Adrenal gland (tissue), 12 donors: ENCODE data around the gene ADAM33. TPM values are rescaled to one million over a fixed set of nuclear protein-coding genes. Genes with fewer than 3 reads are reported as not detected.
A peak's percentile ranks its signal among the peaks of the same experiment; 100 is the strongest.

Experiments used
- DNase-seq, 7 donors: peaks; one replicate each; pipeline ENCODE4 v3.0.0-alpha.2; 2019 to 2020
- H3K27ac ChIP-seq, 5 donors: fragments of 200-600 bp; sonication (generic) in 4 of 5; 1 replicate in 3 of 5; 2 replicates in 2 of 5; pipeline versions ENCODE4 v1.5.1 to v1.8.0; 2016 to 2020; ENCODE audit warnings: mild to moderate bottlenecking in 1 of 5
- H3K27me3 ChIP-seq: fragments of 200-600 bp; 2 replicates; pipeline ENCODE4 v1.8.0; 2021
- H3K36me3 ChIP-seq, 2 donors: fragments of 200-600 bp; replicated peaks in 1 of 2; 1 replicate in 1 of 2; 2 replicates in 1 of 2; pipeline versions ENCODE4 v1.5.1 to v1.8.0; 2018 to 2022
- H3K4me1 ChIP-seq, 2 donors: fragments of 200-600 bp; replicated peaks in 1 of 2; 1 replicate in 1 of 2; 2 replicates in 1 of 2; pipeline versions ENCODE4 v1.5.1 to v1.8.0; 2018 to 2021
- H3K4me3 ChIP-seq, 4 donors: fragments of 200-600 bp; sonication (generic) in 3 of 4; one replicate each; pipeline ENCODE4 v1.5.1; 2016 to 2018
- H3K9me3 ChIP-seq, 3 donors: fragments of 200-600 bp; sonication (generic) in 1 of 3; replicated peaks in 1 of 3; 1 replicate in 2 of 3; 2 replicates in 1 of 3; pipeline versions ENCODE4 v1.5.1 to v1.8.0; 2016 to 2021
- POLR2A ChIP-seq, 2 donors: fragments of 450-650 bp; IDR thresholded peaks; one replicate each; pipeline ENCODE4 v1.6.1; 2017; ENCODE audit warnings: antibody characterized with exemption in 2 of 2, mild to moderate bottlenecking in 2 of 2, moderate library complexity in 1 of 2
- WGBS, 4 donors: extraction: QIAGEN DNeasy Blood & Tissue Kit in 2 of 4; methylation state at CpG; one replicate each; pipeline versions ENCODE4 v1.1.5 to v1.1.7; 2013 to 2017; 5-methylcytosine and 5-hydroxymethylcytosine counted together
- intact Hi-C, 2 donors: fragments of 100-400 bp; cut with DNase I; formaldehyde crosslinking; loops; one replicate each; pipeline versions ENCODE4 v1.14.1 to v1.15.0; 2022 to 2023
- polyA plus RNA-seq, 3 donors: library from polyadenylated mRNA; stranded (reverse); fragments of 200-250 nt in 2 of 3; fragments of 350-450 nt in 1 of 3; fragmentation: Illumina TruSeq in 1 of 3; extraction: RNeasy Lipid Tissue Mini Kit (QIAGEN cat#74804) in 1 of 3; gene quantifications; one replicate each; pipeline ENCODE4 v1.2.3, GENCODE V29; 2013 to 2014
- total RNA-seq, 9 donors: library from RNA; depleted of rRNA in 4 of 9; stranded (reverse); fragments of >200 nt in 4 of 9; fragments of 120-200 nt in 1 of 9; fragmentation: NEBNext Ultra II Directional in 1 of 9; extraction: Animal tissue kit (Norgen Biotek cat#: 25700) in 1 of 9; gene quantifications; one replicate each; pipeline versions ENCODE4 v1.1.0 to v1.2.4, GENCODE V29; 2013 to 2023
- TF ChIP-seq, protein P1 (sequence below), 6 experiments: fragments of 450-650 bp in 4 of 6; fragments of 200-600 bp in 2 of 6; sonication (generic) in 1 of 6; IDR thresholded peaks; 1 replicate in 5 of 6; 2 replicates in 1 of 6; pipeline versions ENCODE4 v1.5.1 to v1.8.0; 2016 to 2021; ENCODE audit warnings: antibody characterized with exemption in 6 of 6, mild to moderate bottlenecking in 2 of 6, moderate library complexity in 1 of 6
- donor health status: healthy with polysubstance abuse.
- donor health status: Bipolar disorder and iron deficiency.
- donor health status: DM: yes; HTN: yes; CAD: no.
- donor health status: DM: no; HTN: no; CAD: no.
- donor health status: DM: no; HTN: no; CAD: no.
- donor health status: DM: yes; HTN: yes; CAD: no.

The ADAM33 gene
- total and polyA plus RNA-seq, 12 donors: 0.42 to 65.0 (median 2.0) TPM

DNA sequence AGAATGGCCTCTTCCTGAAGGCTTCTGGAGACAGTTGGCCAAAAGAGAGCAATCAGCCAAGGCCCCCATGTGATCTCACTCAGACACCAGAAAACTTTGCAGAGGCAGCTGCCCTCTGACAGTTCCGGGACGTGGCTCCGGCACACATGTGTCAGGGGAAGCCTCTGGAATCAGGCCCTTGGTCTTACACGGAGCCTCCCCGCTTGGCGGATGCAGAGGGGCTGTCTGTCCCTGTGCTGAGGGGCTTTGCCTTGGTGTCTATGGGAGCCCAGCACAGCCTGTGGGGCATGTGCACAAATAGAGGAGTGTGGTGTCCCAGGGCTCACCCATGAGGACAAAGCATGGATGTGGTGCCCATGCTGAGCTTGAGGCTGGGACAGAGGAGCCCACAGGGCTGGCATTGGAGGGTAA, 16.8 kb upstream of the ADAM33 start:
- Histone ChIP-seq H3K36me3 (no peaks in the 10 kb centered on the region), H3K27ac (no peak overlapping the region), H3K9me3 (no peaks in the 10 kb centered on the region), H3K4me1 (no peaks in the 10 kb centered on the region), H3K27me3 (no peaks in the 10 kb centered on the region), H3K4me3 (no peak overlapping the region)
- no peak for TF ChIP-seq POLR2A (IDR thresholded peaks at IDR 0.05)
- TF ChIP-seq, protein P1, sequence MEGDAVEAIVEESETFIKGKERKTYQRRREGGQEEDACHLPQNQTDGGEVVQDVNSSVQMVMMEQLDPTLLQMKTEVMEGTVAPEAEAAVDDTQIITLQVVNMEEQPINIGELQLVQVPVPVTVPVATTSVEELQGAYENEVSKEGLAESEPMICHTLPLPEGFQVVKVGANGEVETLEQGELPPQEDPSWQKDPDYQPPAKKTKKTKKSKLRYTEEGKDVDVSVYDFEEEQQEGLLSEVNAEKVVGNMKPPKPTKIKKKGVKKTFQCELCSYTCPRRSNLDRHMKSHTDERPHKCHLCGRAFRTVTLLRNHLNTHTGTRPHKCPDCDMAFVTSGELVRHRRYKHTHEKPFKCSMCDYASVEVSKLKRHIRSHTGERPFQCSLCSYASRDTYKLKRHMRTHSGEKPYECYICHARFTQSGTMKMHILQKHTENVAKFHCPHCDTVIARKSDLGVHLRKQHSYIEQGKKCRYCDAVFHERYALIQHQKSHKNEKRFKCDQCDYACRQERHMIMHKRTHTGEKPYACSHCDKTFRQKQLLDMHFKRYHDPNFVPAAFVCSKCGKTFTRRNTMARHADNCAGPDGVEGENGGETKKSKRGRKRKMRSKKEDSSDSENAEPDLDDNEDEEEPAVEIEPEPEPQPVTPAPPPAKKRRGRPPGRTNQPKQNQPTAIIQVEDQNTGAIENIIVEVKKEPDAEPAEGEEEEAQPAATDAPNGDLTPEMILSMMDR (IDR thresholded peaks at IDR 0.05): no peak
- DNase-seq: peak in 1 of 7 donors; percentile 13
- 75 to 85% (median 82%) methylated on average over 1 to 6 of the region's 6 CpGs for WGBS, 4 donors
- intact Hi-C loops: no loop called here

DNA sequence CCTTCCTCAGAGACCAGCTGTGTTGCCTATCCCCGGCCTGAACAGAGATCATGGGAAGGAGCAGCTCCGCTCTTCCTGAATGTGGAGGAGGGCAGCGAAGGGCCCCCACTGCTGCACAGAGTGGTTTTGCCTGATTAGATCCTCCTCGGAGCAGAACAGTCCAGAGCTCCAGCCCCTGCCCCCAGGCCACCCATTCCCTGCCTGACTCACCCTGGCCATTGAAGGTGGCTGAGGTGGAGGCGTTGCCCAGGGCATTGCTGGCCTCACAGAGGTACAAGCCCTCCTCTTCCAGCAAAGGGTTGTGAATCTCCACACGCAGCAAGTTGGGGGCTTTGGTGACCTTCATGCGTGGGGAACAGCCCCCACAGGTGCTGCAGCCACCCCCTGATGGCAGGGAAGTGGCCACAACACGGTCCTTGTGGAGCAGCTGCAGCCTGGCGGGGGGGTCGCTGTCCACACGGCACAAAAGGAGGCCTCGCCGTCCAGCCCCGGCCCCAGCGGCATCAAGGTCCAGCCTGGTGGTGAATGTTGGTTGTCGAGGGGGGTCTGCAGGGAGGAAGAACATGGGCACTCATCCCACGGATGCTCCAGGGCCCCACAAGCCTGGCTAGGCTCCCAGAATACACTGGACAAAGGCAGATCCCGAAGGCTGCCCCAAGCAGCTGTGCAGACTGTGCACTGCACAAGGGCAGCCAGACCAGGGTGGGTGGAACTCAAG, 15.9 kb upstream of the ADAM33 start:
- 71 to 81% (median 76%) methylated on average over 9 to 18 of the region's 18 CpGs for WGBS, 4 donors
- intact Hi-C loops: no loop called here
- Histone ChIP-seq H3K27ac (no peak overlapping the region), H3K4me1 (no peaks in the 10 kb centered on the region), H3K4me3 (no peak overlapping the region), H3K27me3 (no peaks in the 10 kb centered on the region), H3K9me3 (no peaks in the 10 kb centered on the region), H3K36me3 (no peaks in the 10 kb centered on the region)
- no peak for DNase-seq
- TF ChIP-seq, protein P1 (IDR thresholded peaks at IDR 0.05): no peak
- TF ChIP-seq POLR2A (IDR thresholded peaks at IDR 0.05): no peak

GRCh38 chr20:3696745-3697587, 15.2 kb upstream of the ADAM33 start:
- no peaks in the 10 kb centered on the region for H3K27me3 ChIP-seq
- 75 to 92% (median 85%) methylated on average over 5 to 15 of the region's 15 CpGs for WGBS, 4 donors
- H3K27ac ChIP-seq: no peak overlapping the region
- H3K4me1 ChIP-seq: no peaks in the 10 kb centered on the region
- no peak overlapping the region for H3K4me3 ChIP-seq
- H3K9me3 ChIP-seq: no peaks in the 10 kb centered on the region
- TF ChIP-seq, protein P1 (IDR thresholded peaks at IDR 0.05): no peak
- TF ChIP-seq POLR2A (IDR thresholded peaks at IDR 0.05): no peak
- DNase-seq: no peak
- H3K36me3 ChIP-seq: no peaks in the 10 kb centered on the region
- intact Hi-C loops: no loop called here

GRCh38 chr20:3696200-3696599, 14.4 kb upstream of the ADAM33 start:
- intact Hi-C loops: no loop called here
- no peaks in the 10 kb centered on the region for H3K9me3 ChIP-seq
- no peak for TF ChIP-seq POLR2A (IDR thresholded peaks at IDR 0.05)
- TF ChIP-seq, protein P1 (IDR thresholded peaks at IDR 0.05): peak in 3 of 6 experiments; percentile 24 to 37 (median 33)
- H3K4me3 ChIP-seq: no peak overlapping the region
- H3K27me3 ChIP-seq: no peaks in the 10 kb centered on the region
- no peak for DNase-seq
- H3K36me3 ChIP-seq: no peaks in the 10 kb centered on the region
- no peak overlapping the region for H3K27ac ChIP-seq
- 87 to 100% (median 92%) methylated on average over 1 of the region's 1 CpG; no CpG with 5 or more reads in 1 of the 4 donors for WGBS, 4 donors
- H3K4me1 ChIP-seq: no peaks in the 10 kb centered on the region
